MM.1S (cell line): ENCODE data around the gene CREB1.

Experiments
- DNase-seq: peaks from one replicate; pipeline ENCODE4 v3.0.0-alpha.2; 2015
- H2AFZ ChIP-seq: fragments of 300-600 bp; sonication (generic); 2 replicates; pipeline ENCODE4 v1.6.0; 2016; ENCODE audit warnings: antibody characterized with exemption, low read length
- H3F3A ChIP-seq: fragments of 300-600 bp; sonication (generic); 2 replicates; pipeline ENCODE4 v1.6.1; 2016; ENCODE audit warnings: mild to moderate bottlenecking, antibody characterized with exemption, low read length, moderate library complexity, mixed read lengths; ENCODE audit not compliant: insufficient read depth
- H3K27ac ChIP-seq: fragments of 300-600 bp; sonication (generic); 2 replicates; pipeline ENCODE4 v1.5.1; 2016; ENCODE audit warnings: mild to moderate bottlenecking, low read length
- H3K27me3 ChIP-seq: fragments of 300-600 bp; sonication (generic); replicated peaks from 2 replicates; pipeline ENCODE4 v1.6.0; 2016; ENCODE audit warnings: low read length; ENCODE audit not compliant: insufficient read depth
- H3K36me3 ChIP-seq: fragments of 300-600 bp; sonication (generic); replicated peaks from 2 replicates; pipeline ENCODE4 v1.6.1; 2016; ENCODE audit warnings: mild to moderate bottlenecking, low read length, mixed read lengths; ENCODE audit not compliant: insufficient read depth
- H3K4me1 ChIP-seq: fragments of 300-600 bp; sonication (generic); 2 replicates; pipeline ENCODE4 v1.6.1; 2016; ENCODE audit warnings: low read length, mixed read lengths
- H3K4me2 ChIP-seq: fragments of 300-600 bp; sonication (generic); 2 replicates; pipeline ENCODE4 v1.6.0; 2016; ENCODE audit warnings: low read depth, low read length
- H3K4me3 ChIP-seq: fragments of 300-600 bp; sonication (generic); 2 replicates; pipeline ENCODE4 v1.5.1; 2016; ENCODE audit warnings: low read length, mixed read lengths
- H3K79me2 ChIP-seq: fragments of 300-600 bp; sonication (generic); 2 replicates; pipeline ENCODE4 v1.6.1; 2016; ENCODE audit warnings: mixed run types, low read length, mixed read lengths
- H3K9ac ChIP-seq: fragments of 300-600 bp; sonication (generic); 2 replicates; pipeline ENCODE4 v1.6.1; 2016; ENCODE audit warnings: low read length, mixed read lengths
- H3K9me2 ChIP-seq: fragments of 300-600 bp; sonication (generic); replicated peaks from 2 replicates; pipeline ENCODE4 v1.6.1; 2016; ENCODE audit warnings: mild to moderate bottlenecking, low read length, mixed read lengths; ENCODE audit not compliant: insufficient read depth
- H3K9me3 ChIP-seq: fragments of 300-600 bp; sonication (generic); replicated peaks from 2 replicates; pipeline ENCODE4 v1.6.1; 2016; ENCODE audit warnings: mild to moderate bottlenecking, low read length, mixed read lengths; ENCODE audit not compliant: insufficient read depth
- H4K20me1 ChIP-seq: fragments of 300-600 bp; sonication (generic); 2 replicates; pipeline ENCODE4 v1.6.1; 2016; ENCODE audit warnings: mild to moderate bottlenecking, low read length, moderate library complexity, mixed read lengths; ENCODE audit not compliant: insufficient read depth
- CTCF ChIP-seq: fragments of 300-600 bp; sonication (generic); IDR thresholded peaks from 2 replicates; pipeline ENCODE4 v1.5.1; 2016; ENCODE audit warnings: antibody characterized with exemption, low read length, mixed read lengths
- EZH2 ChIP-seq: fragments of 300-600 bp; sonication (generic); optimal IDR thresholded peaks from 2 replicates; pipeline ENCODE3; 2017; ENCODE audit warnings: low read depth, mild to moderate bottlenecking, antibody characterized with exemption, low read length, mixed read lengths
- EZH2phosphoT487 ChIP-seq: fragments of 300-600 bp; sonication (generic); IDR thresholded peaks from 2 replicates; pipeline ENCODE4 v1.6.1; 2018; ENCODE audit warnings: antibody characterized with exemption, low read length

CREB1 gene

GRCh38 chr2:207514451-207514850 is 15.3 kb upstream of the CREB1 start:
- Histone ChIP-seq H3K36me3 (no peaks in the 10 kb centered on the region), H3K9me2 (no peaks in the 10 kb centered on the region), H3K4me1 (no peaks in the 10 kb centered on the region), H3K4me2 (no peak overlapping the region), H4K20me1 (no peaks in the 10 kb centered on the region), H3K9ac (no peak overlapping the region), H2AFZ (no peak overlapping the region), H3F3A (no peaks in the 10 kb centered on the region), H3K27me3 (no peaks in the 10 kb centered on the region), H3K79me2 (no peaks in the 10 kb centered on the region), H3K9me3 (no peaks in the 10 kb centered on the region), H3K4me3 (no peak overlapping the region), H3K27ac (no peak overlapping the region)
- DNase-seq, result no peak
- TF ChIP-seq EZH2phosphoT487 (no peak), EZH2 (no peak), CTCF (no peak)

GRCh38 chr2:207515671-207516070 is 14.1 kb upstream of the CREB1 start:
- Histone ChIP-seq H3K4me3 (no peak overlapping the region), H3K79me2 (no peaks in the 10 kb centered on the region), H3K9me3 (no peaks in the 10 kb centered on the region), H3K4me1 (no peaks in the 10 kb centered on the region), H3F3A (no peaks in the 10 kb centered on the region), H3K27ac (no peak overlapping the region), H2AFZ (no peak overlapping the region), H3K27me3 (no peaks in the 10 kb centered on the region), H3K4me2 (no peak overlapping the region), H3K36me3 (no peaks in the 10 kb centered on the region), H3K9me2 (no peaks in the 10 kb centered on the region), H3K9ac (no peak overlapping the region), H4K20me1 (no peaks in the 10 kb centered on the region)
- no peak for DNase-seq
- TF ChIP-seq CTCF, result no peak

DNA sequence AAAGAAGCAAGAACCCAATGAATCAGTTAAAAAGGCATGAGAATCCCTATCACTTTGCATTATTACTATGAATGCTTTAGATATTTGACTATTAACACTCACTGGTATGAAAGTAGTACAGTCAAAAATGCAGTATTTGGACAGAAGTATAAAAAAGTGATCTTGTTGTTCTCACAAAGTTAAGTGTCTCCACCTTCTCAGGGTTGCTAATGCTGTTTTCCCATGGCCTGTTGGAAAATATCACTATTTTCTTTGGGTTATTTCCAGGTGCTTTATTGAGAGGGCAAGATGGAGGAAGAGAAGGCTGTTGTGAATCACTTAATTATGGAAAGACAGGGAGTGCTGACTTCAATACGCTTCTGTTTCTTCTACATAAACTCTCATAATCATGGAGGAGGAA is 13.6 kb upstream of the CREB1 start:
- H3K4me1 ChIP-seq, result no peaks in the 10 kb centered on the region
- H2AFZ ChIP-seq, result no peak overlapping the region
- H3K9me2 ChIP-seq, result no peaks in the 10 kb centered on the region
- no peak for DNase-seq
- no peaks in the 10 kb centered on the region for H4K20me1 ChIP-seq
- H3K27ac ChIP-seq, result no peak overlapping the region
- no peaks in the 10 kb centered on the region for H3F3A ChIP-seq
- H3K9me3 ChIP-seq, result no peaks in the 10 kb centered on the region
- no peak overlapping the region for H3K9ac ChIP-seq
- no peak overlapping the region for H3K4me2 ChIP-seq
- no peak overlapping the region for H3K4me3 ChIP-seq
- H3K36me3 ChIP-seq, result no peaks in the 10 kb centered on the region
- H3K79me2 ChIP-seq, result no peaks in the 10 kb centered on the region
- no peak for TF ChIP-seq CTCF
- TF ChIP-seq EZH2phosphoT487, result no peak
- TF ChIP-seq EZH2, result no peak
- no peaks in the 10 kb centered on the region for H3K27me3 ChIP-seq

GRCh38 chr2:207523005-207523404 is 6.8 kb upstream of the CREB1 start:
- Histone ChIP-seq H3K4me2 (no peak overlapping the region), H3K27me3 (no peaks in the 10 kb centered on the region), H3K36me3 (no peaks in the 10 kb centered on the region), H3K4me1 (no peaks in the 10 kb centered on the region), H3K9me2 (no peaks in the 10 kb centered on the region), H3F3A (peaks cover 3% of the 10 kb centered on the region; the same call in 1 of the 2 replicates), H2AFZ (no peak overlapping the region), H3K9me3 (no peaks in the 10 kb centered on the region), H3K79me2 (no peaks in the 10 kb centered on the region), H3K4me3 (no peak overlapping the region), H3K27ac (no peak overlapping the region), H4K20me1 (no peaks in the 10 kb centered on the region), H3K9ac (no peak overlapping the region)
- TF ChIP-seq EZH2phosphoT487 (no peak), EZH2 (no peak), CTCF (no peak)
- DNase-seq, result no peak
